HUDEP-2 (cell line): Measurements from ENCODE around the gene RBMS3.
"Not testable (repeated sequence)": the region's sequence is repeated elsewhere in the genome, so short reads cannot be mapped to it uniquely, and the experiment has no call there.

Experiments
- DNase-seq, 76 experiments: peaks; one replicate each; lab custom pipeline; 2025; ENCODE audit not compliant: unreplicated experiment in 76 of 76; lab: John Stamatoyannopoulos, UW

RBMS3 gene

DNA sequence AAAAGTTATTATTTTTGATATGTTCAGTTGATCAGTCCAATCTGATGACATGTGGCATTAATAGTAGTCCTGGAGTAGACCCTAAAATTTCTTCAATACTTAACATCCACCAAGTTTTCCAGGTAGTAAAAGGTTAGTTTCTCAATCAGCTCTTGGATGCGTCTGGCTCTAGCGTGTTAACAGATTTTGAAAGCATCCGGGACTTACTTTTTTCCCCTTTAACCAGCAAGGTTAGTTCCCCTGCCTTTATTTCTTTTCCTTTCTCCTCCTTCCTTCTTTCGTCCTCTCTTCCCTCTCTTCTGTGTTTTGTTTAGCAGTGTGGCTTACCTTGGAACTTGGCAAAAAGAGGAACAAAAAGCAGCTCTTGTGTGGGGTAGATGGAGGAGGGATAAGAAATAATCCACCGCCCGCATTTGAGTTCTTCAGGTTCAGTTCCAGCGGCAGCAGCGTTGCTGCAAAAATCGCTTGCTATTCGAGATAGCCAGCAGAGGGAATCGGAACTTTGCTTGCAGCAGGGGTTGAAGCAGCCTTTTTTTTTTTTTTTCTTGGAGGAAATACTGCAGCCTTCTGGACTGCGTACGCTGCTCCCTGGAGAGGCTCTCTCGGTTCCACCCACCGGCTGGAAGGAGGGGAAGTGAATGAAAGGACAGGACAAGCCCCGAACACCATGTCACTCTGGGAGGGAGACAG is at the start of gene RBMS3:
Gene RBMS3 (plus strand): TSS at position 668 of the 690 bp plus-strand sequence.
- peak in 1 of 76 experiments; percentile 0 for DNase-seq

GRCh38 chr3:29233126-29233525 is 47.7 kb upstream of the RBMS3 start:
- not testable (repeated sequence) for DNase-seq

GRCh38 chr3:29236146-29236840 is 44.6 kb upstream of the RBMS3 start:
- no peak for DNase-seq

- no peak for DNase-seq
These were observed 41.5 kb upstream of the RBMS3 start for GRCh38 chr3:29239376-29239775.

- DNase-seq, result no peak
These were observed 40.6 kb upstream of the RBMS3 start for GRCh38 chr3:29240248-29240647.

- no peak for DNase-seq
These were observed 40.0 kb upstream of the RBMS3 start for GRCh38 chr3:29240887-29241286.

DNA sequence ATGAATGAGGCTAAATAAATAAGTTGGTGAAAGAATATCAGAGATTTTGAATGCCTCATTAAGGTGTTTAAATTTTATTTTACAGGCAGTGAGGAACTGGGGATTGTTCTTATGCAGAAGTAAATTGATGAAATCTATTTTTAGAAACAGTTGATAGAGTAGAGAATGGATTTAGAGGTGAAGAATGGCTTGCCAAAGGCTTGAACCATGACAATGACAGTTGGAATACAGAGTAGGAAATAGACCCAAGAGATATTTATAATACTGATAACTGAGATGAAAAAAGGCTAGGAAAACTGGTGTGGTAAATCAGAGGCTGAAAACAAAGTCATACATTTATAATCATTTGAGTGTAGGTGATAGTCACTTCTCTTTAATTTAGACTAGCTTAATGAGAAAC is 39.0 kb upstream of the RBMS3 start:
- DNase-seq, result no peak

DNA sequence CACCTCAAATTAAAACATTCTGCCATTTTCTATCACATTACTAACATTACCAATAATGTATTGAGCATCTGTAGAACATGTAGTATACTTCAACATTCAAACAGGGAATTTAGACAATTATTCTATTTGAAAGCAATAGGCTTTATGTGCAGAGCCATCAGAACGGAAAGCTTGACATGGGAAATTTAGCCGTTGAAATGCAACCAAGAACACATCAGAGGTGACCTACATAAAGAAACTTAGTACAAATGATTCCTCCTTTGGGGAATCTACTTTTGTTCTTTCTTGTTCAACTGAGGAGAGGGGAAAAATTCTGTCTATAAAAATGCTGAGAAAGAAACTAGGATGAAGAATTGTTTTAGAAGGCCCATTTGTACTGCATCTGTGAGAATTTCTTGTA is 38.6 kb upstream of the RBMS3 start:
- no peak for DNase-seq

GRCh38 chr3:29245441-29245840 is 35.4 kb upstream of the RBMS3 start:
- DNase-seq, result no peak

GRCh38 chr3:29247088-29247745 is 33.7 kb upstream of the RBMS3 start:
- no peak for DNase-seq

DNA sequence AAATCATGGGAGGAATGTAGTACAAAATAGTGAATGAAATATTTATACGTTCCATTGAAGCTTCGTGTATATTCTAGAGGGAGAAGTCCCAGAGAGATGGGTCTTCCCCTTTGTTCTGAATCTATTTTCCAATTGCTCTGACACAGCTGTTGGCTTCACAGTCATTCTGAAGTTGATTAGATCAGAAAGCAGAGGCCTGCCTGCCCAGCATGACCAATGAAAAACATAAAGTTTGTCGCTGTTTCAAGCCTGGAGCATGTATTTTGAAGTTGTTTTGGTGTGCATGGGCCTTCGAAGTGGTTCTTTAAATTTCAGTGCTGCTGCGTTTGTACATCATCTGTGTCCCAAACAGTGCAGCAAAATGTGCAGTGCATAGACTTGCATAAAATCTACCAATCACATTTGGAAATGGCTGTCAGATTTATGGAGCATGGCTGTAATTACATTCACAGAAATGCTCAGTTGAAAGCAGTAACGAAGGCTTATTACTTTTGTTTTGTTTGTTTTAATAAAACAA is 31.0 kb upstream of the RBMS3 start:
- DNase-seq, result no peak

DNA sequence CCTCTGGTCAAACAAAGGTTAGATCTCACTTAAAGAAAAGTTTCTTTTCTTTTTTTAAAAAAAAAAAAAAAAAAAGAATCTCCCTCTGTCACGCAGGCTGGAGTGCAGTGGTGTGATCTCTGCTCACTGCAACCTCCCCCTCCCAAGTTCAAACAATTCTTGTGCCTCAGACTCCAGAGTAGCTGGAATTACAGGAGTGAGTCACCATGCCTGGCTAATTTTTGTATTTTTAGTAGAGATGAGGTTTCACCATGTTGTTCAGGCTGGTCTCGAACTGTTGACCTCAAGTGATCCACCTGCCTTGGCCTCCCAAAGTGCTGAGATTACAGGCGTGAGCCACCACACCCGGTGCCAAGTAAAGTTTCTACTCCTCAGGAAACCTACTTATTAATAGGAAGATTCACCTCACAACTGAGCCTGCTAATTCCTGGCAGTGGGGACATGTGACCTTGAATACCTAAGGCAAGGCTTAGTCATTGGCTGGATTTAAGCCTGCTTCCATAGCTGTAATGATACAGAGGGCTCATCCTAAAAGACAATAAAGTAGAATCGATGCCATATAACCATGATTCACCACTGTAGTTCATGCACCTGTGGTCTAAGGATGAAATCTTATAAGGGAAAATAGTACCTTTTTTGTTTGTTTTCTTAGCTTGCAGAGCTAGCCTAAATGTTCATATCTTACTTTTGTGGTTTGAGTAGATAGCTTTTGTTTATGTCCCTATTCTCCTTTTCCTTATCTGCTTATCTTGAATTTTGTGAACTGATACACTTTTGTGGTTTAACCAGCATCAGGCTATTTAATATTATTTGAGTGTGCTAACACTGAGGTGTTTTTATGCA is 24.8 kb upstream of the RBMS3 start:
- DNase-seq, result no peak

DNA sequence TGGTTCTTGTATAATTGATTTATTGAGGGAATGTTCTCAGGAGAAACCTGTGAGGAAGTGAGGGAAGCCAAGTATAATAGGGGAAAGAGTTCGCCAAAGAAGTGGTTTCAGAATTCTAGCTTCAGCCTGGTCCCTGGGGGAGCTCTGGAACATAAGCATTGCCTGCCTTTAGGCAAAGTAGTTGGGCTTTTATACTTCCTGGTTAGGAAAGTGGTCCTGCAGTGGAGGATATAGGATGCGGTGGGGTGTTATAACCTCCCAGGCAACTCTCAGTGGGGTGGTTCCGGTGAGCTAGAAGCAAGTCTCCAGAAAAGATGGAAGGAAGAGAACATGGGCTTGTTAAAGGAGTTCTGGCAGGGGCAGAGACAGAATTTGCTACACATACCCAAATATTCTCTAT is 22.7 kb upstream of the RBMS3 start:
- no peak for DNase-seq

DNA sequence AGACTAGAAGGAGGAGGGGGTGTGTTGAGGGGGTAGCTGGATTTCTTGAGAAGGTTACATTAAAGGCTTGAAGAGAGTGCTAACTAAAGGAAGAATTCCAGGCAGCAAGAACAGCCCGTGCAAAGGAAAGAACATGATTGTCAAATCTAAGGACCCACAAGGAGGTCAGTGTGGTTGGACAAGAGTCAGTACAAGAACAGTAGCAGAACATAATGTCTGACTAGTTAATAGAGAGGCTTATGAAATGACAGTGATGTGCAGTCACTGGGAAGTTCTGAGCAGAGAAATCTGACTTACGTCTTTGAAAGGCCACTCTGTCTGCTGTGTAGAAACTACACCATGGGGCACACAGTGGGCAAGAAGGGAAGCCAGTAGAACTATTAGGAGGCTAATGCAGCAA is 19.8 kb upstream of the RBMS3 start:
- DNase-seq, result no peak

- no peak for DNase-seq
These were observed 17.4 kb upstream of the RBMS3 start for GRCh38 chr3:29263476-29263875.

DNA sequence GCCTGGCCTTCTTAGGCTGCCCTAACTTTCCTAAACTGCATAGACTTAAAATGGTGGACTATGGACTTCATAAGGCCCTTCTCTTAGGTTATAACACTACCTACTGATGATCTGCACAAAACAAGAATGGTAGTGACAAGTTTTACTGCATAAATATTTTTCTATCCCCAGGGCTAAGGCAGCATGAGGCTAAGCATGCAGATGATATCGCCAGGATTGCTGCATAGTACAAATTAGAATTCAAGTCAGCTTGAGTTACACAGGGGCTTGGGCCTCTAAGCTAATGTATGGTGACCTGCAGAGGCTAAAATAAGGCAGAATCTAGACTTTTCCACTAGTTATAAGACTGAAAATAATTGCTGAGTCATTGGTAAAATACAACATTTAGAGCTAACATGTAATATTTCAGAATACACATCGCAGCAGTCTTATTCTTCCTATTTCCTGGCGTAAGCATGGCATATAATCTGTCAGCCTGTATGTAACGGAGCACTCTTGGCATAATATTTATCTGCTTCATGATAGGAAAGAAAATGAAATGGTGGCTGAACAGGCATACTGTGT is 15.3 kb upstream of the RBMS3 start:
- DNase-seq, result no peak

DNA sequence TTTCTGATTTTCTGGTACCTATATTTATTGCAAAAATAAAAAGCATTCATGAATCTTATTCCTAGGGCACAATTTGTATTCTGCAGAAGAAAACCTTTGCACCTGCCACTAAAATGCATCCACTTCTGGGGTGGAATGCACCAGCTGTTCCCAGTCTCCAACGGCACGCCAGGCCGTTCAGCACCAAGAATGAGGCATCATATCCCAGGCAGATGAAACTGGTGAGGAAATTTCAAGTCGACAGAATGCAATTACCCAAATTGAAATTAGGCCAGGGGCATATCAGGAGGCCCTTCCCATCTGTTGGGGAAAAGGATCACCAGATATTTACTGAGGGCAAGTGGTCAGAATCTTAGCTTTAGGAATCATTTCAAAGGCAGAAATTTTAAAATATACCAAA is 13.6 kb upstream of the RBMS3 start:
- DNase-seq, result no peak

GRCh38 chr3:29268651-29269050 is 12.2 kb upstream of the RBMS3 start:
- no peak for DNase-seq

DNA sequence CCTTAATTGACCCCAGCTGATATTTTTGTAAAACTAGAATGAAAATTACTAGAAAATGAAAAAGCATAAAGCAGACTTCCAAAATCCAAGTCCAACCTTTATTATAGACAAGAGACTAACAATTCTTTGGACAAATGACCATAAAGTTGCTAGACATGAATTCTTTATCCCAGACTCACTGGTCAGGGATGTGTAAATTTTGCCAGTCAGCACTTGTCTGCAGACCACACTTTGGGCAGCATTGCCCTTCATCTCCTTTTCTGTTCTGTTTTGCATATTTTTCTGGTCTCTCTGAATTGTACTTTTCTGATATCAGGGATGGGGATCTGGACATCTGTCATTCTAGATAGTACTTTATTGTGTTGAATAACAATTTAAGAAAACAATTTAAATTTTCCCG is 10.1 kb upstream of the RBMS3 start:
- DNase-seq, result no peak

- no peak for DNase-seq
These were observed 9.4 kb upstream of the RBMS3 start for GRCh38 chr3:29271475-29271874.

GRCh38 chr3:29274667-29275066 is 6.2 kb upstream of the RBMS3 start:
- no peak for DNase-seq
